ENCODE measurements around the gene RNF144B.

Gene RNF144B

DNA sequence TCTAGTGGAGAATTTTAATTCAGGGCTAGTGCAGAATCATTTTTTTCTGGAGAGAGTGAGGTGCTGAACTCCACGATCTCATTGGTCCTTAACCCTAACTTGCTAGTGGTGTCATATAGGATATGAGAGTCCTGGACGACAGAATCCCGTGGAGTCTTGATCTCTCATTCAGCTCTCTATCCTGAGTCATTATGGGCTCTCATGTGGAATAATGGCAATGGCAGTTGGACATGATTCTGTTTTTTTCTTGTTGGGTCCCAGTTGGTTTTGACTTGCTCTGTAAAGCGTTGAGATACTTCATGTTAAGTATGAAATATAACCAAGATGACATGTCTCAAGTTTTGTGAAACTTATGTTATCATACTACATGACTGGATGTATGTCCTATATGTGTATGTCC, 6.3 kb upstream of the RNF144B start:
- H3K9ac ChIP-seq (ENCODE audit: low read depth, low read length, poor library complexity): no peak overlapping the region
- H2AK5ac ChIP-seq (ENCODE audit: low read depth, low read length): no peak overlapping the region
- no peak overlapping the region for H4K8ac ChIP-seq (ENCODE audit: low read depth, low read length)
- H2BK120ac ChIP-seq (ENCODE audit: low read depth, low read length): no peak overlapping the region
- no peak overlapping the region for H2BK12ac ChIP-seq (ENCODE audit: low read length)
- H3K4me1 ChIP-seq (ENCODE audit: control insufficient read depth in 2 of 2, insufficient read depth in 1 of 2, low read depth in 1 of 2, low read length in 2 of 2): no peaks in the 10 kb centered on the region
- no peak overlapping the region for H4K91ac ChIP-seq (ENCODE audit: low read depth, low read length, poor library complexity)
- H3K36me3 ChIP-seq (replicated peaks in 1 of 2; ENCODE audit: control insufficient read depth in 2 of 2, insufficient read depth in 2 of 2, low read length in 2 of 2): no peaks in the 10 kb centered on the region
- H3K27me3 ChIP-seq (ENCODE audit: control insufficient read depth in 3 of 3, insufficient read depth in 3 of 3, low read depth in 1 of 3, low read length in 3 of 3): peaks cover 0 to 6% (median 0%) of the 10 kb centered on the region in 3 experiments
- no peak overlapping the region for H2BK5ac ChIP-seq (ENCODE audit: low read length)
- no peak overlapping the region for H3K23ac ChIP-seq (ENCODE audit: low read depth, low read length, poor library complexity)
- no peaks in the 10 kb centered on the region for H3K9me3 ChIP-seq (replicated peaks in 1 of 2; ENCODE audit: control insufficient read depth in 2 of 2, insufficient read depth in 1 of 2, low read depth in 1 of 2, low read length in 2 of 2)
- no peak overlapping the region for H3K4me3 ChIP-seq (ENCODE audit: low read length in 2 of 2)
- no peak overlapping the region for H2AFZ ChIP-seq (ENCODE audit: low read length)
- DNase-seq (ENCODE audit: low spot score): no peak
- H3K27ac ChIP-seq (replicated peaks; ENCODE audit: low read length): no peak overlapping the region
- H2BK15ac ChIP-seq (ENCODE audit: low read length): no peak overlapping the region
- H3K79me1 ChIP-seq (ENCODE audit: low read depth, low read length): no peaks in the 10 kb centered on the region
- no peak overlapping the region for H3K14ac ChIP-seq (ENCODE audit: low read length)
- no peak overlapping the region for H3K4ac ChIP-seq (ENCODE audit: low read length)
- no peak overlapping the region for H3K18ac ChIP-seq (ENCODE audit: low read length)
- WGBS, 2 donors (ENCODE audit: extremely low coverage in 2 of 2, insufficient read length in 2 of 2, insufficient replicate concordance in 1 of 2): no CpG with 5 or more reads among the region's 4 CpGs
- H3K4me2 ChIP-seq (ENCODE audit: insufficient read depth, low read length, poor library complexity, severe bottlenecking): no peak overlapping the region

DNA sequence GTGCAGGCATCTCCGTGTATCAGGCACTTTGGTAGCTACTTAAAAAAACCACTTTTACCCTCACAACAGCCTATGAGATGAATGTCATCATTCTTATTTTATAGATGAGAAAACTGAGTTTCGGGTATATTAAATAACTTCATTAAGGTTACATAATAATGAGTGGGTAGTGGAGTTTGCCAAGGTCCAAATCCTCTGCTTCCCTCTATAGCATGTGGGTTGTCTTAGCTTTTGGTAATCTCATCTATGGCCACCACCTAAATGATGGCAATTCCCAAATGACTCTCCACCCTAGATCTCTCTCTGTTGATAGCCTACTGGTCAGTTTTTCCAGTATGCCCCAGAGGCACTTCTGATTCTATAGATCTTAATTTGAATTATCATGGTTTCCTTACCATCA, 3.7 kb upstream of the RNF144B start:
- Histone ChIP-seq H2AK5ac (ENCODE audit: low read depth, low read length) (no peak overlapping the region), H3K4me2 (ENCODE audit: insufficient read depth, low read length, poor library complexity, severe bottlenecking) (no peak overlapping the region), H3K18ac (ENCODE audit: low read length) (no peak overlapping the region), H3K9ac (ENCODE audit: low read depth, low read length, poor library complexity) (no peak overlapping the region), H2BK15ac (ENCODE audit: low read length) (no peak overlapping the region), H3K79me1 (ENCODE audit: low read depth, low read length) (no peaks in the 10 kb centered on the region), H3K4me1 (ENCODE audit: control insufficient read depth in 2 of 2, insufficient read depth in 1 of 2, low read depth in 1 of 2, low read length in 2 of 2) (peaks cover 0 to 5% of the 10 kb centered on the region in 2 donors), H4K8ac (ENCODE audit: low read depth, low read length) (no peak overlapping the region), H3K27ac (replicated peaks; ENCODE audit: low read length) (no peak overlapping the region), H3K4ac (ENCODE audit: low read length) (no peak overlapping the region), H3K9me3 (replicated peaks in 1 of 2; ENCODE audit: control insufficient read depth in 2 of 2, insufficient read depth in 1 of 2, low read depth in 1 of 2, low read length in 2 of 2) (no peaks in the 10 kb centered on the region), H3K27me3 (ENCODE audit: control insufficient read depth in 3 of 3, insufficient read depth in 3 of 3, low read depth in 1 of 3, low read length in 3 of 3) (peaks cover 0 to 30% (median 5%) of the 10 kb centered on the region in 3 experiments), H2BK120ac (ENCODE audit: low read depth, low read length) (no peak overlapping the region), H2BK12ac (ENCODE audit: low read length) (no peak overlapping the region), H4K91ac (ENCODE audit: low read depth, low read length, poor library complexity) (no peak overlapping the region), H2BK5ac (ENCODE audit: low read length) (no peak overlapping the region), H2AFZ (ENCODE audit: low read length) (no peak overlapping the region), H3K14ac (ENCODE audit: low read length) (no peak overlapping the region), H3K4me3 (ENCODE audit: low read length in 2 of 2) (no peak overlapping the region), H3K23ac (ENCODE audit: low read depth, low read length, poor library complexity) (no peak overlapping the region), H3K36me3 (replicated peaks in 1 of 2; ENCODE audit: control insufficient read depth in 2 of 2, insufficient read depth in 2 of 2, low read length in 2 of 2) (no peaks in the 10 kb centered on the region)
- no peak for DNase-seq (ENCODE audit: low spot score)
- no CpG with 5 or more reads among the region's 2 CpGs for WGBS, 2 donors (ENCODE audit: extremely low coverage in 2 of 2, insufficient read length in 2 of 2, insufficient replicate concordance in 1 of 2)

DNA sequence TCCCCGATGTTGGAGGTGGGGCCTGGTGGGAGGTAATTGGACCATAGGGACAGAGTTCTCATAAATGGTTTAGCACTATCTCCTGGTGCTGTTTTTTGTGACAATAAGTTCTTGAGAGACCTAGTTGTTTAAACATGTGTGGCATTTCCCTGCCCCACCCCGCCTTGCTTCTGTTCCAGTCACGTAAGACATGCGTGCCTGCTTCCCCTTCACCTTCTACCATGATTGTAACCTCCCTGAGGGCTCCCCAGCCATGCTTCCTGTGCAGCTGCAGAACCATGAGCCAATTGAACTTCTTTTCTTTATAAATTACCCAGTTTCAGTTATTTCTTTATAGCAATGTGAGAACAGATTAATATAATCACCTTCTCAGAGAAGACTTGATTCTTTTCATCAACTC, 2.5 kb upstream of the RNF144B start:
- Histone ChIP-seq H4K8ac (ENCODE audit: low read depth, low read length) (no peak overlapping the region), H3K18ac (ENCODE audit: low read length) (no peak overlapping the region), H3K4me1 (ENCODE audit: control insufficient read depth in 2 of 2, insufficient read depth in 1 of 2, low read depth in 1 of 2, low read length in 2 of 2) (peaks cover 0 to 5% of the 10 kb centered on the region in 2 donors), H3K4me3 (ENCODE audit: low read length in 2 of 2) (no peak overlapping the region), H3K79me1 (ENCODE audit: low read depth, low read length) (no peaks in the 10 kb centered on the region), H2BK5ac (ENCODE audit: low read length) (no peak overlapping the region), H3K4ac (ENCODE audit: low read length) (no peak overlapping the region), H3K23ac (ENCODE audit: low read depth, low read length, poor library complexity) (no peak overlapping the region), H2BK15ac (ENCODE audit: low read length) (no peak overlapping the region), H3K9me3 (replicated peaks in 1 of 2; ENCODE audit: control insufficient read depth in 2 of 2, insufficient read depth in 1 of 2, low read depth in 1 of 2, low read length in 2 of 2) (no peaks in the 10 kb centered on the region), H4K91ac (ENCODE audit: low read depth, low read length, poor library complexity) (no peak overlapping the region), H3K27me3 (ENCODE audit: control insufficient read depth in 3 of 3, insufficient read depth in 3 of 3, low read depth in 1 of 3, low read length in 3 of 3) (peaks cover 0 to 42% (median 7%) of the 10 kb centered on the region in 3 experiments), H3K4me2 (ENCODE audit: insufficient read depth, low read length, poor library complexity, severe bottlenecking) (no peak overlapping the region), H3K9ac (ENCODE audit: low read depth, low read length, poor library complexity) (no peak overlapping the region), H2AFZ (ENCODE audit: low read length) (no peak overlapping the region), H2BK12ac (ENCODE audit: low read length) (no peak overlapping the region), H2AK5ac (ENCODE audit: low read depth, low read length) (no peak overlapping the region), H3K14ac (ENCODE audit: low read length) (no peak overlapping the region), H3K27ac (replicated peaks; ENCODE audit: low read length) (no peak overlapping the region), H2BK120ac (ENCODE audit: low read depth, low read length) (no peak overlapping the region), H3K36me3 (replicated peaks in 1 of 2; ENCODE audit: control insufficient read depth in 2 of 2, insufficient read depth in 2 of 2, low read length in 2 of 2) (no peaks in the 10 kb centered on the region)
- WGBS, 2 donors (ENCODE audit: extremely low coverage in 2 of 2, insufficient read length in 2 of 2, insufficient replicate concordance in 1 of 2): no CpG with 5 or more reads among the region's 4 CpGs
- no peak for DNase-seq (ENCODE audit: low spot score)

DNA sequence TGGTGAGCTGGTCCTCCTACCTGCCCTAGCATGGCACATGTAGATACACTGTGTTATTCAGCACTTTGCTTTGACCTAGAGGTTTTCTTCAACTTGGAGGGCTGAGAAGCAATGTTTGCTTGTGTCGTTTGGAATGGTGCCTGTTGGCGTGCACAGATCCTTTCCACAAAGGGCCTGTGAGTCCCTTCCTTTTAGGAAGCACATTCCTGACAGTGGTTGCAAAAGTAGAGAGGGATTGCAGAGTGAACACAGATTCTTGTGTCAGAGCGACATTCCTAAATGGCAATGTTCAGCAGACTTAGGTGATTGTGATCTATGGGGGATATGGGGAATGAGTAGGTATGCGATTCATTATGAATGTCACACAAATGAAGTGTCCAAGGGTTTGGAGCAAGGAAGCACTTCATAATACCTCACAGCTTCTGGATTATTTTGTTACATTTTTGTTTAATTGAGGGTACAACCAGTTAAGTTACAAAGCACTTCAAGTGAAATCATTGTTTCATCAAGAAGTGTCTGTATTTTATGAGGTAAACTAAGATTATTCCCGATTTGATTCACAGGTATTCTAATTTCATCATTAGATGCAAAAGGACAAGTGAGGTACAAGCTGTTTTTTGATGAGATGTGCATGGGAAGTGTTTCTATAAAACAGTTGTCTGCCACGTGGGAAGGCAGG, 713 bp upstream of the RNF144B start:
- Histone ChIP-seq H3K18ac (ENCODE audit: low read length) (no peak overlapping the region), H2BK120ac (ENCODE audit: low read depth, low read length) (no peak overlapping the region), H2AK5ac (ENCODE audit: low read depth, low read length) (no peak overlapping the region), H3K9me3 (replicated peaks in 1 of 2; ENCODE audit: control insufficient read depth in 2 of 2, insufficient read depth in 1 of 2, low read depth in 1 of 2, low read length in 2 of 2) (no peaks in the 10 kb centered on the region), H3K9ac (ENCODE audit: low read depth, low read length, poor library complexity) (no peak overlapping the region), H3K14ac (ENCODE audit: low read length) (no peak overlapping the region), H2BK15ac (ENCODE audit: low read length) (no peak overlapping the region), H3K36me3 (replicated peaks in 1 of 2; ENCODE audit: control insufficient read depth in 2 of 2, insufficient read depth in 2 of 2, low read length in 2 of 2) (no peaks in the 10 kb centered on the region), H3K27me3 (ENCODE audit: control insufficient read depth in 3 of 3, insufficient read depth in 3 of 3, low read depth in 1 of 3, low read length in 3 of 3) (peaks cover 0 to 47% (median 7%) of the 10 kb centered on the region in 3 experiments), H3K79me1 (ENCODE audit: low read depth, low read length) (no peaks in the 10 kb centered on the region), H2BK12ac (ENCODE audit: low read length) (no peak overlapping the region), H3K27ac (replicated peaks; ENCODE audit: low read length) (no peak overlapping the region), H3K4me2 (ENCODE audit: insufficient read depth, low read length, poor library complexity, severe bottlenecking) (peak overlapping the region; percentile 80), H4K91ac (ENCODE audit: low read depth, low read length, poor library complexity) (no peak overlapping the region), H2BK5ac (ENCODE audit: low read length) (no peak overlapping the region), H3K4me3 (ENCODE audit: low read length in 2 of 2) (peak overlapping the region in 1 of 2 donors; percentile 47), H2AFZ (ENCODE audit: low read length) (peak overlapping the region; percentile 92), H3K23ac (ENCODE audit: low read depth, low read length, poor library complexity) (no peak overlapping the region), H3K4me1 (ENCODE audit: control insufficient read depth in 2 of 2, insufficient read depth in 1 of 2, low read depth in 1 of 2, low read length in 2 of 2) (peaks cover 0 to 5% of the 10 kb centered on the region in 2 donors), H4K8ac (ENCODE audit: low read depth, low read length) (no peak overlapping the region), H3K4ac (ENCODE audit: low read length) (no peak overlapping the region)
- no CpG with 5 or more reads among the region's 6 CpGs for WGBS, 2 donors (ENCODE audit: extremely low coverage in 2 of 2, insufficient read length in 2 of 2, insufficient replicate concordance in 1 of 2)
- peak; percentile 14 for DNase-seq (ENCODE audit: low spot score)

Measured in neuronal stem cell (in vitro differentiated cells).